AG08395 (cell line): ENCODE results near the gene UBXN11.
"Not testable (repeated sequence)": the region's sequence is repeated elsewhere in the genome, so short reads cannot be mapped to it uniquely, and the experiment has no call there.

Experiments
- DNase-seq: peaks from one replicate; pipeline ENCODE4 v3.0.0; 2012; ENCODE audit warnings: mixed read lengths, low spot score

UBXN11 gene

GRCh38 chr1:26336477-26337205 lies 30.2 kb upstream of the UBXN11 start:
- peak; percentile 36 for DNase-seq

GRCh38 chr1:26335774-26336476 lies 29.5 kb upstream of the UBXN11 start:
- DNase-seq = no peak

GRCh38 chr1:26333312-26333711 lies 26.9 kb upstream of the UBXN11 start:
- DNase-seq = not testable (repeated sequence)

- DNase-seq = no peak
Observed at GRCh38 chr1:26330276-26330675, 23.8 kb upstream of the UBXN11 start.

- DNase-seq = not testable (repeated sequence)
Observed at GRCh38 chr1:26329380-26329779, 22.9 kb upstream of the UBXN11 start.

- no peak for DNase-seq
Observed at GRCh38 chr1:26328597-26328996, 22.2 kb upstream of the UBXN11 start.

GRCh38 chr1:26327956-26328362 lies 21.5 kb upstream of the UBXN11 start:
- DNase-seq = no peak

- no peak for DNase-seq
Observed at GRCh38 chr1:26324550-26324949, 18.1 kb upstream of the UBXN11 start.

- no peak for DNase-seq
Observed at GRCh38 chr1:26323382-26323781, 16.9 kb upstream of the UBXN11 start.

GRCh38 chr1:26322042-26322331 lies 15.6 kb upstream of the UBXN11 start:
- DNase-seq = no peak

- peak; percentile 93 for DNase-seq
Observed at GRCh38 chr1:26321315-26322041, 15.0 kb upstream of the UBXN11 start.

- DNase-seq = no peak
Observed at GRCh38 chr1:26320896-26321295, 14.5 kb upstream of the UBXN11 start.

- no peak for DNase-seq
Observed at GRCh38 chr1:26318338-26319064, 12.1 kb upstream of the UBXN11 start.

- no peak for DNase-seq
Observed at GRCh38 chr1:26317612-26318337, 11.3 kb upstream of the UBXN11 start, which contains the start of gene CD52. Gene CD52, plus strand, starts transcription at chr1:26317958. Its CDS starts 60 bp downstream, at chr1:26318018.

GRCh38 chr1:26317146-26317545 lies 10.7 kb upstream of the UBXN11 start:
- DNase-seq = no peak

- no peak for DNase-seq
Observed at GRCh38 chr1:26315874-26316850, 9.7 kb upstream of the UBXN11 start.

- no peak for DNase-seq
Observed at GRCh38 chr1:26314501-26314900, 8.1 kb upstream of the UBXN11 start.

- not testable (repeated sequence) for DNase-seq
Observed at GRCh38 chr1:26307966-26308899, 1.8 kb upstream of the UBXN11 start.

- DNase-seq = no peak
Observed at GRCh38 chr1:26307363-26307781, 936 bp upstream of the UBXN11 start.
